Activated CD4-positive, alpha-beta T cell treated with anti-CD3 and anti-CD28 coated beads for 36 hours (primary cell): Measurements from ENCODE around the gene EGF. TPM values are rescaled to one million over a fixed set of nuclear protein-coding genes. Genes with fewer than 3 reads are reported as not detected.
"Not testable (repeated sequence)": the region's sequence is repeated elsewhere in the genome, so short reads cannot be mapped to it uniquely, and the experiment has no call there.

Experiments
- ATAC-seq: fragments of 200-7000 bp; cut with Tn5 transposase; one replicate; pipeline ENCODE4 v1.10.0; 2021; ENCODE audit warnings: mild to moderate bottlenecking, moderate library complexity
- CTCF ChIA-PET: fragments of 350-600 bp; sonication (Branson Sonifier 250); formaldehyde crosslinking; loops from one replicate; lab custom pipeline; 2021; ENCODE audit warnings: antibody characterized with exemption; lab: Charles Lee
- POLR2A ChIA-PET: fragments of 350-600 bp; sonication (Branson Sonifier 250); formaldehyde crosslinking; loops from one replicate; lab custom pipeline; 2021; ENCODE audit warnings: antibody characterized with exemption, inconsistent platforms; lab: Charles Lee
- DNase-seq: peaks from one replicate; pipeline ENCODE4 v3.0.0-alpha.2; 2020
- H3K27ac Mint-ChIP-seq: one replicate; pipeline ENCODE4 v1.8.0; 2021; ENCODE audit warnings: mixed read lengths
- H3K27me3 Mint-ChIP-seq: one replicate; pipeline ENCODE4 v1.8.0; 2021; ENCODE audit warnings: mixed read lengths
- H3K36me3 Mint-ChIP-seq: one replicate; pipeline ENCODE4 v1.8.0; 2021; ENCODE audit warnings: low read depth, mixed read lengths
- H3K4me1 Mint-ChIP-seq: one replicate; pipeline ENCODE4 v1.8.0; 2021; ENCODE audit warnings: mixed read lengths
- H3K4me3 Mint-ChIP-seq: one replicate; pipeline ENCODE4 v1.8.0; 2021; ENCODE audit warnings: mild to moderate bottlenecking, moderate library complexity, mixed read lengths
- H3K9me3 Mint-ChIP-seq: one replicate; pipeline ENCODE4 v1.8.0; 2021; ENCODE audit warnings: low read depth, mixed read lengths
- intact Hi-C, 2 experiments: fragments of 100-400 bp; cut with DNase I in 1 of 2; cut with micrococcal nuclease in 1 of 2; formaldehyde crosslinking; loops; one replicate each; pipeline versions ENCODE4 v1.14.2 to v1.15.1; 2022 to 2024; cut with DNase I, micrococcal nuclease
- total RNA-seq, 2 experiments: library from RNA; stranded (reverse); gene quantifications; one replicate each; pipeline ENCODE4 v1.2.3, GENCODE V29; 2021

Gene EGF
- total RNA-seq, 2 experiments from 2014 or later: 0.34 TPM; not detected in 1

GRCh38 chr4:109915385-109916026 is 2.8 kb downstream of the EGF start:
- Mint-ChIP-seq H3K36me3 (no peaks in the 10 kb centered on the region), H3K4me1 (peaks cover 2% of the 10 kb centered on the region), H3K9me3 (no peaks in the 10 kb centered on the region), H3K27ac (no peak overlapping the region), H3K4me3 (no peak overlapping the region), H3K27me3 (peaks cover 24% of the 10 kb centered on the region)
- no peak for ATAC-seq
- DNase-seq: no peak
- POLR2A ChIA-PET: no interaction called here
- intact Hi-C loops: no loop called here
- CTCF ChIA-PET: interaction anchor here (0.6 to 0.8 kb wide), 4 partner anchors 49 to 443 kb away, joined by 3 read pairs; no protein-coding TSS in a partner anchor

GRCh38 chr4:109916027-109916409 is 3.3 kb downstream of the EGF start:
- Mint-ChIP-seq H3K36me3 (no peaks in the 10 kb centered on the region), H3K4me3 (no peak overlapping the region)
- CTCF ChIA-PET: interaction anchor here (0.6 to 0.8 kb wide), 3 partner anchors 49 to 285 kb away, joined by 3 read pairs; no protein-coding TSS in a partner anchor

GRCh38 chr4:109921384-109921808 is 8.7 kb downstream of the EGF start:
- CTCF ChIA-PET: interaction anchor here (0.7 to 1.0 kb wide), 2 partner anchors 57 to 519 kb away, joined by 3 to 5 read pairs; no protein-coding TSS in a partner anchor
- intact Hi-C loops: no loop called here
- H3K9me3 Mint-ChIP-seq: no peaks in the 10 kb centered on the region
- H3K27ac Mint-ChIP-seq: no peak overlapping the region
- ATAC-seq (no peak), DNase-seq (no peak)
- H3K4me3 Mint-ChIP-seq: no peak overlapping the region
- POLR2A ChIA-PET: no interaction called here
- no peaks in the 10 kb centered on the region for H3K4me1 Mint-ChIP-seq
- H3K36me3 Mint-ChIP-seq: no peaks in the 10 kb centered on the region
- peaks cover 7% of the 10 kb centered on the region for H3K27me3 Mint-ChIP-seq

More at GRCh38 chr4:109916027-109916409, 3.3 kb downstream of the EGF start:
- Mint-ChIP-seq H3K27me3 (peaks cover 23% of the 10 kb centered on the region), H3K27ac (no peak overlapping the region), H3K4me1 (peaks cover 2% of the 10 kb centered on the region), H3K9me3 (no peaks in the 10 kb centered on the region)
- intact Hi-C loops: no loop called here
- POLR2A ChIA-PET: no interaction called here
- DNase-seq (peak; percentile 22), ATAC-seq (peak; percentile 60)

GRCh38 chr4:109925396-109925795 is 12.7 kb downstream of the EGF start:
- H3K36me3 Mint-ChIP-seq: no peaks in the 10 kb centered on the region
- H3K4me3 Mint-ChIP-seq: no peak overlapping the region
- ATAC-seq (no peak), DNase-seq (no peak)
- intact Hi-C loops: no loop called here
- POLR2A ChIA-PET: no interaction called here
- H3K27me3 Mint-ChIP-seq: peaks cover 1% of the 10 kb centered on the region
- no peaks in the 10 kb centered on the region for H3K9me3 Mint-ChIP-seq
- no peak overlapping the region for H3K27ac Mint-ChIP-seq
- H3K4me1 Mint-ChIP-seq: no peaks in the 10 kb centered on the region
- CTCF ChIA-PET: no interaction called here

GRCh38 chr4:109928327-109929045 is 15.8 kb downstream of the EGF start:
- Mint-ChIP-seq H3K9me3 (no peaks in the 10 kb centered on the region), H3K36me3 (no peaks in the 10 kb centered on the region), H3K4me3 (no peak overlapping the region), H3K4me1 (no peaks in the 10 kb centered on the region), H3K27me3 (peaks cover 1% of the 10 kb centered on the region), H3K27ac (no peak overlapping the region)
- intact Hi-C loops: no loop called here
- DNase-seq (no peak), ATAC-seq (no peak)
- ChIA-PET POLR2A (no interaction called here), CTCF (no interaction called here)

GRCh38 chr4:109930464-109930863 is 17.8 kb downstream of the EGF start:
- intact Hi-C loops: no loop called here
- Mint-ChIP-seq H3K27ac (no peak overlapping the region), H3K4me1 (no peaks in the 10 kb centered on the region), H3K36me3 (no peaks in the 10 kb centered on the region), H3K27me3 (no peaks in the 10 kb centered on the region), H3K9me3 (no peaks in the 10 kb centered on the region), H3K4me3 (no peak overlapping the region)
- ChIA-PET POLR2A (no interaction called here), CTCF (interaction anchor here (0.6 to 1.0 kb wide), 2 partner anchors 50 to 507 kb away, joined by 3 read pairs; no protein-coding TSS in a partner anchor)
- DNase-seq (no peak), ATAC-seq (no peak)

GRCh38 chr4:109930872-109931271 is 18.2 kb downstream of the EGF start:
- Mint-ChIP-seq H3K36me3 (no peaks in the 10 kb centered on the region), H3K9me3 (no peaks in the 10 kb centered on the region), H3K27ac (no peak overlapping the region), H3K27me3 (no peaks in the 10 kb centered on the region), H3K4me3 (no peak overlapping the region), H3K4me1 (no peaks in the 10 kb centered on the region)
- DNase-seq (no peak), ATAC-seq (no peak)
- intact Hi-C loops: no loop called here
- CTCF ChIA-PET: interaction anchor here (0.6 kb wide), 2 partner anchors 419 to 508 kb away, joined by 3 read pairs; no protein-coding TSS in a partner anchor
- POLR2A ChIA-PET: no interaction called here

GRCh38 chr4:109931318-109931717 is 18.6 kb downstream of the EGF start:
- CTCF ChIA-PET: interaction anchor here (0.6 kb wide), 1 partner anchor 419 kb away, joined by 3 read pairs; no protein-coding TSS in a partner anchor
- H3K27me3 Mint-ChIP-seq: no peaks in the 10 kb centered on the region
- H3K27ac Mint-ChIP-seq: no peak overlapping the region
- DNase-seq: no peak
- no peaks in the 10 kb centered on the region for H3K36me3 Mint-ChIP-seq
- no peaks in the 10 kb centered on the region for H3K9me3 Mint-ChIP-seq
- no peak overlapping the region for H3K4me3 Mint-ChIP-seq
- no peaks in the 10 kb centered on the region for H3K4me1 Mint-ChIP-seq
- intact Hi-C loops: no loop called here
- POLR2A ChIA-PET: no interaction called here
- ATAC-seq: no peak

- H3K9me3 Mint-ChIP-seq, H3K4me3 Mint-ChIP-seq, POLR2A ChIA-PET, ATAC-seq, H3K27me3 Mint-ChIP-seq, intact Hi-C loops, H3K36me3 Mint-ChIP-seq, CTCF ChIA-PET, H3K4me1 Mint-ChIP-seq, DNase-seq, H3K27ac Mint-ChIP-seq: not testable (repeated sequence)
Observed at GRCh38 chr4:109937352-109937751, 24.7 kb downstream of the EGF start.

- ChIA-PET POLR2A (no interaction called here), CTCF (interaction anchor here (1.0 kb wide), 1 partner anchor 67 kb away, joined by 3 read pairs; no protein-coding TSS in a partner anchor)
- Mint-ChIP-seq H3K27ac (no peak overlapping the region), H3K36me3 (no peaks in the 10 kb centered on the region), H3K4me3 (no peak overlapping the region), H3K27me3 (peaks cover 11% of the 10 kb centered on the region), H3K9me3 (no peaks in the 10 kb centered on the region), H3K4me1 (no peaks in the 10 kb centered on the region)
- DNase-seq (no peak), ATAC-seq (no peak)
- intact Hi-C loops: no loop called here
Observed at GRCh38 chr4:109939190-109939589, 26.5 kb downstream of the EGF start.

GRCh38 chr4:109942292-109942926 is 29.7 kb downstream of the EGF start:
- H3K27ac Mint-ChIP-seq: no peak overlapping the region
- ChIA-PET POLR2A (no interaction called here), CTCF (interaction anchor here (0.7 to 1.5 kb wide), 3 partner anchors 38 to 1375 kb away, joined by 3 to 5 read pairs (median 3); no protein-coding TSS in a partner anchor)
- H3K9me3 Mint-ChIP-seq: no peaks in the 10 kb centered on the region
- intact Hi-C loops: loop anchor here in 1 of 2 experiments (10.0 kb wide), 3 partner anchors 128 to 378 kb away; partner anchors contain the start of genes CASP6, GAR1 and MCUB
- H3K4me1 Mint-ChIP-seq: peaks cover 21% of the 10 kb centered on the region
- H3K36me3 Mint-ChIP-seq: no peaks in the 10 kb centered on the region
- peaks cover 8% of the 10 kb centered on the region for H3K27me3 Mint-ChIP-seq
- no peak overlapping the region for H3K4me3 Mint-ChIP-seq
- ATAC-seq: no peak
- no peak for DNase-seq
